SK-N-SH (cell line): ENCODE measurements around the gene TRNAU1AP. TPM values are rescaled to one million over a fixed set of nuclear protein-coding genes. Genes with fewer than 3 reads are reported as not detected.

Source experiments
- FOSL2 ChIP-seq: IDR thresholded peaks from 2 replicates; pipeline ENCODE4 v1.4.0; 2012; ENCODE audit warnings: low read depth, mild to moderate bottlenecking, moderate library complexity, borderline replicate concordance
- POLR2AphosphoS5 ChIP-seq: IDR thresholded peaks from 2 replicates; pipeline ENCODE4 v1.6.1; 2012; ENCODE audit warnings: low read depth, low read length
- polyA plus RNA-seq, 3 experiments: library from polyadenylated mRNA; depleted of rRNA; stranded (reverse); fragments of >200 nt; gene quantifications; 2 replicates each; pipeline ENCODE4 v1.2.3, GENCODE V29; 2012
- small RNA-seq, 7 experiments: library from RNA; depleted of rRNA; stranded (forward); fragments of <200 nt; gene quantifications; one replicate each; pipeline ENCODE3, GENCODE V24; 2012

TRNAU1AP gene
- polyA plus RNA-seq, 1 of the 3 experiments (the other 2 are of a cell fraction): 25.8 TPM

GRCh38 chr1:28613175-28613574 is 60.3 kb downstream of the TRNAU1AP start (continued):
- no peak for TF ChIP-seq FOSL2
- TF ChIP-seq POLR2AphosphoS5: no peak

Small RNA genes lying within 50 kb of the gene (small RNA-seq; reads per million reads assigned to genes)
- gene SNORA16A (0 reads per million in 7 experiments), gene SNORA44 (0 reads per million in 7 experiments), gene SNORA61 (0 reads per million in 7 experiments), gene SNORA73A (0 reads per million in 7 experiments), gene SNORA73B (33.1 to 3,403 (median 165) reads per million in 7 experiments), gene SNORD99 (17.0 to 1,446 (median 194) reads per million in 7 experiments)

Other genes with a start within 250 kb of the TRNAU1AP start
- 12.6 and 13.7 TPM in 2 replicates for gene MED18, start 224.0 kb upstream of the TRNAU1AP start, polyA plus RNA-seq (2012; rRNA removed)
- gene PHACTR4, start 183.3 kb upstream of the TRNAU1AP start, polyA plus RNA-seq (2012; rRNA removed): 9.8 and 10.5 TPM in 2 replicates
- gene RCC1, start 47.0 kb upstream of the TRNAU1AP start, polyA plus RNA-seq (2012; rRNA removed): 56.2 and 61.0 TPM in 2 replicates
- gene RAB42, start 39.2 kb downstream of the TRNAU1AP start, polyA plus RNA-seq (2012; rRNA removed): 4.6 and 5.5 TPM in 2 replicates
- gene TAF12, start 90.0 kb downstream of the TRNAU1AP start, polyA plus RNA-seq (2012; rRNA removed): 34.9 and 44.2 TPM in 2 replicates
- gene RNU11, start 95.5 kb downstream of the TRNAU1AP start, polyA plus RNA-seq (2012; rRNA removed): not detected in 2 replicates
- gene GMEB1, start 115.7 kb downstream of the TRNAU1AP start, polyA plus RNA-seq (2012; rRNA removed): 3.6 TPM in 2 replicates
- 45.2 and 54.8 TPM in 2 replicates for gene YTHDF2, start 183.9 kb downstream of the TRNAU1AP start, polyA plus RNA-seq (2012; rRNA removed)